Liver (tissue), 9 donors: ENCODE measurements around the gene ASCL5. TPM values are rescaled to one million over a fixed set of nuclear protein-coding genes. Genes with fewer than 3 reads are reported as not detected.

Experiments used
- DNase-seq: peaks from one replicate; pipeline ENCODE4 v3.0.0-alpha.2; 2017; ENCODE audit warnings: low spot score
- H3K27ac ChIP-seq, 2 donors: one replicate each; pipeline ENCODE4 v1.7.0; 2013; ENCODE audit warnings: inconsistent platforms in 2 of 2, low read length in 2 of 2, control low read depth in 1 of 2, low read depth in 1 of 2, mild to moderate bottlenecking in 1 of 2
- H3K27me3 ChIP-seq, 4 donors: one replicate each; pipeline versions ENCODE4 v1.6.1 to v1.7.0; 2013; ENCODE audit warnings: low read length in 3 of 4, inconsistent platforms in 1 of 4, mild to moderate bottlenecking in 1 of 4, moderate library complexity in 1 of 4; ENCODE audit not compliant: control insufficient read depth in 4 of 4, insufficient read depth in 4 of 4
- H3K36me3 ChIP-seq, 4 donors: one replicate each; pipeline versions ENCODE4 v1.6.1 to v1.7.0; 2013; ENCODE audit warnings: low read length in 3 of 4, mild to moderate bottlenecking in 3 of 4, low read depth in 1 of 4, moderate library complexity in 1 of 4; ENCODE audit not compliant: control insufficient read depth in 4 of 4, insufficient read depth in 3 of 4
- H3K4me1 ChIP-seq, 4 donors: one replicate each; pipeline versions ENCODE4 v1.6.1 to v1.7.0; 2013; ENCODE audit warnings: low read length in 3 of 4, mild to moderate bottlenecking in 3 of 4, moderate library complexity in 1 of 4; ENCODE audit not compliant: control insufficient read depth in 4 of 4, insufficient read depth in 4 of 4
- H3K4me3 ChIP-seq, 3 donors: one replicate each; pipeline versions ENCODE4 v1.6.1 to v1.7.0; 2013; ENCODE audit warnings: low read length in 3 of 3, control low read depth in 1 of 3, low read depth in 1 of 3, mild to moderate bottlenecking in 1 of 3
- H3K9ac ChIP-seq, 2 donors: one replicate each; pipeline ENCODE4 v1.7.0; 2013; ENCODE audit warnings: low read length in 2 of 2, mild to moderate bottlenecking in 2 of 2, moderate library complexity in 2 of 2, control low read depth in 1 of 2, low read depth in 1 of 2
- H3K9me3 ChIP-seq, 4 donors: one replicate each; pipeline versions ENCODE4 v1.6.1 to v1.7.0; 2013; ENCODE audit warnings: low read length in 3 of 4; ENCODE audit not compliant: control insufficient read depth in 4 of 4
- EGR1 ChIP-seq, 2 donors: IDR thresholded peaks; 2 replicates each; pipeline ENCODE4 v1.6.1; 2016 to 2018; ENCODE audit warnings: antibody characterized with exemption in 2 of 2, low read depth in 2 of 2
- FOXA1 ChIP-seq: IDR thresholded peaks from 2 replicates; pipeline ENCODE4 v1.6.1; 2016; ENCODE audit warnings: antibody characterized with exemption
- NR2F2 ChIP-seq: IDR thresholded peaks from 2 replicates; pipeline ENCODE4 v1.6.1; 2016; ENCODE audit warnings: antibody characterized with exemption
- RAD21 ChIP-seq, 2 donors: IDR thresholded peaks; 2 replicates each; pipeline ENCODE4 v1.6.1; 2016; ENCODE audit warnings: antibody characterized with exemption in 2 of 2, mild to moderate bottlenecking in 2 of 2
- RXRA ChIP-seq, 2 donors: IDR thresholded peaks; 2 replicates each; pipeline ENCODE4 v1.6.1; 2017 to 2018; ENCODE audit warnings: antibody characterized with exemption in 2 of 2, mild to moderate bottlenecking in 1 of 2
- SP1 ChIP-seq: IDR thresholded peaks from 2 replicates; pipeline ENCODE4 v1.6.1; 2018; ENCODE audit warnings: antibody characterized with exemption, mild to moderate bottlenecking
- TAF1 ChIP-seq: conservative IDR thresholded peaks from 2 replicates; pipeline ENCODE4 v1.6.1; 2016; ENCODE audit warnings: antibody characterized with exemption, mild to moderate bottlenecking
- whole genome bisulfite sequencing: extraction: QIAGEN DNeasy Blood & Tissue Kit; methylation state at CpG from one replicate; pipeline ENCODE4 v1.1.7; 2013; 5-methylcytosine and 5-hydroxymethylcytosine counted together
- polyA plus RNA-seq, 2 donors: library from polyadenylated mRNA; stranded (reverse) in 1 of 2; unstranded in 1 of 2; fragments of 200-250 nt in 1 of 2; fragments of >200 nt in 1 of 2; fragmentation: Nextera tagmentation in 1 of 2; extraction: Ambion mirVana in 1 of 2; gene quantifications; one replicate each; pipeline versions ENCODE4 v1.2.1 to v1.2.3, GENCODE V29; 2013 to 2015
- total RNA-seq, 2 donors: library from RNA; depleted of rRNA; stranded (reverse); fragments of >200 nt; gene quantifications; one replicate each; pipeline ENCODE4 v1.2.3, GENCODE V29; 2014
- TF ChIP-seq, protein P1 (sequence below): IDR thresholded peaks from 2 replicates; pipeline ENCODE4 v1.6.1; 2016; ENCODE audit warnings: antibody characterized with exemption
- TF ChIP-seq, protein P2 (sequence below): IDR thresholded peaks from 2 replicates; pipeline ENCODE4 v1.6.1; 2016; ENCODE audit warnings: antibody characterized with exemption, mild to moderate bottlenecking
- TF ChIP-seq, protein P3 (sequence below): fragments of 150-350 bp; IDR thresholded peaks from 2 replicates; pipeline ENCODE4 v1.5.1; 2017; ENCODE audit warnings: improper control_type of control experiment, low read depth, low read length; ENCODE audit not compliant: missing input control
- TF ChIP-seq, protein P4 (sequence below): IDR thresholded peaks from 2 replicates; pipeline ENCODE4 v1.6.1; 2016; ENCODE audit warnings: antibody characterized with exemption
- TF ChIP-seq, protein P5 (sequence below): IDR thresholded peaks from 2 replicates; pipeline ENCODE4 v1.6.1; 2016; ENCODE audit warnings: antibody characterized with exemption
- donor health status: healthy.
- donor health status: healthy.
- donor health status: healthy.
- donor health status: healthy.
- donor health status: healthy.

Gene ASCL5
- total and polyA plus RNA-seq, 4 donors, result not detected

DNA sequence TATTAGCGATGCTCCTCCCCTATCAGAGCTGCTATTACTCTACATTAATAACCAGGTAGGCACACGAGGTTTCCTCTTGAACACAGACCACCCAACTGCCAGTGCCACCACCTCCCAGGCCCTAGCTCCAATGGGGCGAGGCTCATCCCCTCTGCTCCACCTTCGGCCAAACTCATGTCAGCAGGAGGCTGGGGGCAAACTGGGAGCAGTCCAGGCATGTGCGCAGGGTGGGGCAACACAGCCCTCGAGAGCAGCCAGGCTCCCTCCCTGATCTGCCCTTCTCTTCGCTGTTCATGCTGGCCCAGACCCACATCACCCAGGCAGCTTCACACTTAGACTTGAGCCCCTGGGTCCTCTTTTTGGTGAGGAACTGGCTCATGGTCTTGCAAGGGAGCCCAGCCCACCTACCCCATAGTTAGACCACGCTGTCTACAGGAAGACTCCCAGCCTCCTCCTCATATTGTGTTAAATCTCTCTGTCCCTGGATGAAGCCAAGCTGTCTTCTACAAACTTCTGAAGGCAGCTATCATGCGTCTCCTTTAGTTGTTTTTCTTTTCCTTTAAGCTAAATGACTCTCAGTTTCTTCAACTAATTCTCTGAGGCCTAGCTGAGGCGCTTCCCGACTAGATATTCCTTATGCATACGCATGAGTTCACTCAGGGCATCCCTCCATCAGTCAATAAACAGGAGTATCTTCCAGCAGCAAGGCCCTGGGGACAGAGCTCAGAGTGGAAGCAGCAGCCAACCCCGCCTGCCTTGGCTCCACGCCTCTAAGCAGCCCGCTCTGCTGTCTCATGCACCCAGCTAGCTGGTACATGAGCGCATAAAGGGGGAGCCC, 15.2 kb upstream of the ASCL5 start:
- no peaks in the 10 kb centered on the region for H3K9me3 ChIP-seq
- H3K36me3 ChIP-seq, result peaks cover 2 to 72% (median 19%) of the 10 kb centered on the region in 4 donors
- H3K27me3 ChIP-seq, result no peaks in the 10 kb centered on the region
- H3K9ac ChIP-seq, result no peak overlapping the region
- no peak overlapping the region for H3K4me3 ChIP-seq
- TF ChIP-seq, protein P1, sequence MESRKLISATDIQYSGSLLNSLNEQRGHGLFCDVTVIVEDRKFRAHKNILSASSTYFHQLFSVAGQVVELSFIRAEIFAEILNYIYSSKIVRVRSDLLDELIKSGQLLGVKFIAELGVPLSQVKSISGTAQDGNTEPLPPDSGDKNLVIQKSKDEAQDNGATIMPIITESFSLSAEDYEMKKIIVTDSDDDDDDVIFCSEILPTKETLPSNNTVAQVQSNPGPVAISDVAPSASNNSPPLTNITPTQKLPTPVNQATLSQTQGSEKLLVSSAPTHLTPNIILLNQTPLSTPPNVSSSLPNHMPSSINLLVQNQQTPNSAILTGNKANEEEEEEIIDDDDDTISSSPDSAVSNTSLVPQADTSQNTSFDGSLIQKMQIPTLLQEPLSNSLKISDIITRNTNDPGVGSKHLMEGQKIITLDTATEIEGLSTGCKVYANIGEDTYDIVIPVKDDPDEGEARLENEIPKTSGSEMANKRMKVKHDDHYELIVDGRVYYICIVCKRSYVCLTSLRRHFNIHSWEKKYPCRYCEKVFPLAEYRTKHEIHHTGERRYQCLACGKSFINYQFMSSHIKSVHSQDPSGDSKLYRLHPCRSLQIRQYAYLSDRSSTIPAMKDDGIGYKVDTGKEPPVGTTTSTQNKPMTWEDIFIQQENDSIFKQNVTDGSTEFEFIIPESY, result no peak
- TF ChIP-seq EGR1 (IDR thresholded peaks at IDR 0.05; ENCODE audit: low read depth in 2 of 2), result no peak
- TF ChIP-seq, protein P2, sequence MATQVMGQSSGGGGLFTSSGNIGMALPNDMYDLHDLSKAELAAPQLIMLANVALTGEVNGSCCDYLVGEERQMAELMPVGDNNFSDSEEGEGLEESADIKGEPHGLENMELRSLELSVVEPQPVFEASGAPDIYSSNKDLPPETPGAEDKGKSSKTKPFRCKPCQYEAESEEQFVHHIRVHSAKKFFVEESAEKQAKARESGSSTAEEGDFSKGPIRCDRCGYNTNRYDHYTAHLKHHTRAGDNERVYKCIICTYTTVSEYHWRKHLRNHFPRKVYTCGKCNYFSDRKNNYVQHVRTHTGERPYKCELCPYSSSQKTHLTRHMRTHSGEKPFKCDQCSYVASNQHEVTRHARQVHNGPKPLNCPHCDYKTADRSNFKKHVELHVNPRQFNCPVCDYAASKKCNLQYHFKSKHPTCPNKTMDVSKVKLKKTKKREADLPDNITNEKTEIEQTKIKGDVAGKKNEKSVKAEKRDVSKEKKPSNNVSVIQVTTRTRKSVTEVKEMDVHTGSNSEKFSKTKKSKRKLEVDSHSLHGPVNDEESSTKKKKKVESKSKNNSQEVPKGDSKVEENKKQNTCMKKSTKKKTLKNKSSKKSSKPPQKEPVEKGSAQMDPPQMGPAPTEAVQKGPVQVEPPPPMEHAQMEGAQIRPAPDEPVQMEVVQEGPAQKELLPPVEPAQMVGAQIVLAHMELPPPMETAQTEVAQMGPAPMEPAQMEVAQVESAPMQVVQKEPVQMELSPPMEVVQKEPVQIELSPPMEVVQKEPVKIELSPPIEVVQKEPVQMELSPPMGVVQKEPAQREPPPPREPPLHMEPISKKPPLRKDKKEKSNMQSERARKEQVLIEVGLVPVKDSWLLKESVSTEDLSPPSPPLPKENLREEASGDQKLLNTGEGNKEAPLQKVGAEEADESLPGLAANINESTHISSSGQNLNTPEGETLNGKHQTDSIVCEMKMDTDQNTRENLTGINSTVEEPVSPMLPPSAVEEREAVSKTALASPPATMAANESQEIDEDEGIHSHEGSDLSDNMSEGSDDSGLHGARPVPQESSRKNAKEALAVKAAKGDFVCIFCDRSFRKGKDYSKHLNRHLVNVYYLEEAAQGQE, result no peak
- TF ChIP-seq, protein P3, sequence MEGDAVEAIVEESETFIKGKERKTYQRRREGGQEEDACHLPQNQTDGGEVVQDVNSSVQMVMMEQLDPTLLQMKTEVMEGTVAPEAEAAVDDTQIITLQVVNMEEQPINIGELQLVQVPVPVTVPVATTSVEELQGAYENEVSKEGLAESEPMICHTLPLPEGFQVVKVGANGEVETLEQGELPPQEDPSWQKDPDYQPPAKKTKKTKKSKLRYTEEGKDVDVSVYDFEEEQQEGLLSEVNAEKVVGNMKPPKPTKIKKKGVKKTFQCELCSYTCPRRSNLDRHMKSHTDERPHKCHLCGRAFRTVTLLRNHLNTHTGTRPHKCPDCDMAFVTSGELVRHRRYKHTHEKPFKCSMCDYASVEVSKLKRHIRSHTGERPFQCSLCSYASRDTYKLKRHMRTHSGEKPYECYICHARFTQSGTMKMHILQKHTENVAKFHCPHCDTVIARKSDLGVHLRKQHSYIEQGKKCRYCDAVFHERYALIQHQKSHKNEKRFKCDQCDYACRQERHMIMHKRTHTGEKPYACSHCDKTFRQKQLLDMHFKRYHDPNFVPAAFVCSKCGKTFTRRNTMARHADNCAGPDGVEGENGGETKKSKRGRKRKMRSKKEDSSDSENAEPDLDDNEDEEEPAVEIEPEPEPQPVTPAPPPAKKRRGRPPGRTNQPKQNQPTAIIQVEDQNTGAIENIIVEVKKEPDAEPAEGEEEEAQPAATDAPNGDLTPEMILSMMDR, result no peak
- TF ChIP-seq RXRA (IDR thresholded peaks at IDR 0.05), result no peak
- TF ChIP-seq FOXA1, result no peak
- TF ChIP-seq RAD21 (IDR thresholded peaks at IDR 0.05), result no peak
- TF ChIP-seq TAF1, result no peak
- no peak for TF ChIP-seq NR2F2
- TF ChIP-seq SP1, result no peak
- no peaks in the 10 kb centered on the region for H3K4me1 ChIP-seq
- no peak for DNase-seq
- WGBS, result 93% methylated on average over 16 of the region's 16 CpGs
- H3K27ac ChIP-seq, result no peak overlapping the region

DNA sequence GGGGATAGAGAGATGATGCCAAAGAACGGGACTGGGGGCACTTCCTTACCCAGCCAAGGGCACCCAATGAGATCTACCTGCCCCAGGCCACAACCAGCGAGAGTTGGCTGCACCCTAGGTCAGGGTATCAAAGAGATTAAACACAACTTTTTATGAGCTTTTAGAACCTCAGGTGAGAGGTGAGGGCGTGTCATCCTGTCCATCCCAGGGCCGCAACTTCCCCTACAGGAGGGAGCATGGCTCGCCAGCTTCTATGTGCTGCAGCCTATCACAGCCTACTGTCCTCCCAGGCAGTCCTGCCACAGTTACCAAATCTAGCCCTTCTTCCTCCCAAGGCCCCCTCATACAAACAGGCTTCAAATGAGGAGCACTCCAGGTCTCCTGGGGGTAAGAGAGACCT, 14.4 kb upstream of the ASCL5 start:
- no peak overlapping the region for H3K9ac ChIP-seq
- no peak overlapping the region for H3K27ac ChIP-seq
- TF ChIP-seq, protein P4, sequence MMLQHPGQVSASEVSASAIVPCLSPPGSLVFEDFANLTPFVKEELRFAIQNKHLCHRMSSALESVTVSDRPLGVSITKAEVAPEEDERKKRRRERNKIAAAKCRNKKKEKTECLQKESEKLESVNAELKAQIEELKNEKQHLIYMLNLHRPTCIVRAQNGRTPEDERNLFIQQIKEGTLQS, result no peak
- TF ChIP-seq, protein P3, result no peak
- no peak for TF ChIP-seq NR2F2
- no peak for TF ChIP-seq EGR1 (IDR thresholded peaks at IDR 0.05; ENCODE audit: low read depth in 2 of 2)
- no peak for TF ChIP-seq SP1
- TF ChIP-seq, protein P5, sequence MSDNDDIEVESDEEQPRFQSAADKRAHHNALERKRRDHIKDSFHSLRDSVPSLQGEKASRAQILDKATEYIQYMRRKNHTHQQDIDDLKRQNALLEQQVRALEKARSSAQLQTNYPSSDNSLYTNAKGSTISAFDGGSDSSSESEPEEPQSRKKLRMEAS, result no peak
- TF ChIP-seq FOXA1, result no peak
- TF ChIP-seq, protein P1, result no peak
- DNase-seq, result no peak
- H3K27me3 ChIP-seq, result no peaks in the 10 kb centered on the region
- H3K9me3 ChIP-seq, result no peaks in the 10 kb centered on the region
- 92% methylated on average over 5 of the region's 5 CpGs for WGBS
- peaks cover 2 to 68% (median 18%) of the 10 kb centered on the region in 4 donors for H3K36me3 ChIP-seq
- no peaks in the 10 kb centered on the region for H3K4me1 ChIP-seq
- no peak overlapping the region for H3K4me3 ChIP-seq
